Measurements from ENCODE around the gene ACSL3. TPM values are rescaled to one million over a fixed set of nuclear protein-coding genes. Genes with fewer than 3 reads are reported as not detected.

Gene ACSL3
- total and polyA plus RNA-seq, 10 donors, result 7.5 to 50.2 (median 41.8) TPM

DNA sequence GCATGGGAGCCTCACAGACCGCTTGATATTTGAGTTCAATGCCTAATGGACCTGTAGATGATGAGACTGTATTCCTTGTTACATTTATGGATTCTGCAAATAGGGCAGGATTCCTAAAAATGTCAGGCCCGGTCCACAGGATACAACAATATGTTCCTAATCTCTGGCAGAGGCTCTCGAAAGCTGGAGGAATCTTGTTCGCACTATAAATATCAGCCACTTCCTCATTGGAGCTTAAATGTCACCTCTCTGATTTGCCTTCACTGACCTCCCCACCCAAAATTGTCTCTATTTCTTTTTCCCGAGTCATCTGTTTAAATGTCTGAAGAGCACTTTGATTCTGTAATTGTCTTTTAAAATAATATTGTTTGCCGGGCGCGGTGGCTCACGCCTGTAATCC is 12.0 kb upstream of the ACSL3 start:
- H3K27ac ChIP-seq, result no peak overlapping the region
- no peak overlapping the region for H3K4me3 ChIP-seq
- H3K27me3 ChIP-seq (replicated peaks in 1 of 7), result no peaks in the 10 kb centered on the region
- H3K4me1 ChIP-seq, result peaks cover 0 to 8% (median 0%) of the 10 kb centered on the region in 6 donors
- DNase-seq, result no peak
- TF ChIP-seq, protein P1, sequence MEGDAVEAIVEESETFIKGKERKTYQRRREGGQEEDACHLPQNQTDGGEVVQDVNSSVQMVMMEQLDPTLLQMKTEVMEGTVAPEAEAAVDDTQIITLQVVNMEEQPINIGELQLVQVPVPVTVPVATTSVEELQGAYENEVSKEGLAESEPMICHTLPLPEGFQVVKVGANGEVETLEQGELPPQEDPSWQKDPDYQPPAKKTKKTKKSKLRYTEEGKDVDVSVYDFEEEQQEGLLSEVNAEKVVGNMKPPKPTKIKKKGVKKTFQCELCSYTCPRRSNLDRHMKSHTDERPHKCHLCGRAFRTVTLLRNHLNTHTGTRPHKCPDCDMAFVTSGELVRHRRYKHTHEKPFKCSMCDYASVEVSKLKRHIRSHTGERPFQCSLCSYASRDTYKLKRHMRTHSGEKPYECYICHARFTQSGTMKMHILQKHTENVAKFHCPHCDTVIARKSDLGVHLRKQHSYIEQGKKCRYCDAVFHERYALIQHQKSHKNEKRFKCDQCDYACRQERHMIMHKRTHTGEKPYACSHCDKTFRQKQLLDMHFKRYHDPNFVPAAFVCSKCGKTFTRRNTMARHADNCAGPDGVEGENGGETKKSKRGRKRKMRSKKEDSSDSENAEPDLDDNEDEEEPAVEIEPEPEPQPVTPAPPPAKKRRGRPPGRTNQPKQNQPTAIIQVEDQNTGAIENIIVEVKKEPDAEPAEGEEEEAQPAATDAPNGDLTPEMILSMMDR (IDR thresholded peaks at IDR 0.05 in 8 of 11, conservative IDR thresholded peaks at IDR 0.05 in 3 of 11), result no peak
- TF ChIP-seq POLR2AphosphoS5 (IDR thresholded peaks at IDR 0.05) (no peak), POLR2A (IDR thresholded peaks at IDR 0.05) (no peak)
- H3K9me3 ChIP-seq, result no peaks in the 10 kb centered on the region
- intact Hi-C loops (cut with DNase I; ENCODE audit: low total_unique reads), result no loop called here
- no peaks in the 10 kb centered on the region for H3K36me3 ChIP-seq
- 84 to 93% (median 89%) methylated on average over 9 of the region's 9 CpGs for WGBS, 5 donors

DNA sequence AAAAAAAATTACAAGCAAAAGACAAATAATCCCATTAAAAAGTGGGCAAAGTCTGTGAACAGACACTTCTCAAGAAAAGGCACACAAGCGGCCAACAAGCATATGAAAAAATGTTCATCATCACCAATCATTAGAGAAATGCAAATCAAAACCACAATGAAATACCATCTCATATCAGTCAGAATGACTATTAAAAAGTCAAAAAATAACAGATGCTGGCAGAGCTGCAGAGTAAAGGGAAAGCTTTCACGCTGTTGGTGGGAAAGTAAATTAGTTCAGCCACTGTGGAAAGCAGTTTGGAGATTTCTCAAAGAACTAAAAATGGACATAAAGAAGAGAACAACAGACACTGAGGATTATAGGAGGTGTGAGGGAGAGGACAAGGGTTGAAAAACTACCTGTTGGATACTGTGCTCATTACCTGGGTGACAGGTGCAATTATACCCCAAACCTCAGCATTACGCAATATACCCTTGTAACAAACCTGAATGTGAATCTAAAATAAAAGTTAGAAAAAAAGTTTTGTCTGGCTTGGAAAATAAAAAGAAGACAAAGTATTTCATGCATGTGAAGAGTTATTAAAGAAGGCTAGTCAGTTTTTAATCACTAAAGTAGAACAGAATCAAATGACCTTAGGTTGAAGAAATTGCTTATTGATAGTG is 8.7 kb upstream of the ACSL3 start:
- H3K4me1 ChIP-seq, result no peaks in the 10 kb centered on the region
- intact Hi-C loops (cut with DNase I; ENCODE audit: low total_unique reads), result no loop called here
- H3K27me3 ChIP-seq (replicated peaks in 1 of 7), result no peaks in the 10 kb centered on the region
- H3K9me3 ChIP-seq, result no peaks in the 10 kb centered on the region
- no peak for DNase-seq
- 83 to 93% (median 84%) methylated on average over 3 of the region's 3 CpGs for WGBS, 5 donors
- H3K36me3 ChIP-seq, result no peaks in the 10 kb centered on the region
- TF ChIP-seq POLR2A (IDR thresholded peaks at IDR 0.05), result no peak
- TF ChIP-seq POLR2AphosphoS5 (IDR thresholded peaks at IDR 0.05), result no peak
- TF ChIP-seq, protein P1 (IDR thresholded peaks at IDR 0.05 in 8 of 11, conservative IDR thresholded peaks at IDR 0.05 in 3 of 11), result no peak
- no peak overlapping the region for H3K4me3 ChIP-seq
- no peak overlapping the region for H3K27ac ChIP-seq

DNA sequence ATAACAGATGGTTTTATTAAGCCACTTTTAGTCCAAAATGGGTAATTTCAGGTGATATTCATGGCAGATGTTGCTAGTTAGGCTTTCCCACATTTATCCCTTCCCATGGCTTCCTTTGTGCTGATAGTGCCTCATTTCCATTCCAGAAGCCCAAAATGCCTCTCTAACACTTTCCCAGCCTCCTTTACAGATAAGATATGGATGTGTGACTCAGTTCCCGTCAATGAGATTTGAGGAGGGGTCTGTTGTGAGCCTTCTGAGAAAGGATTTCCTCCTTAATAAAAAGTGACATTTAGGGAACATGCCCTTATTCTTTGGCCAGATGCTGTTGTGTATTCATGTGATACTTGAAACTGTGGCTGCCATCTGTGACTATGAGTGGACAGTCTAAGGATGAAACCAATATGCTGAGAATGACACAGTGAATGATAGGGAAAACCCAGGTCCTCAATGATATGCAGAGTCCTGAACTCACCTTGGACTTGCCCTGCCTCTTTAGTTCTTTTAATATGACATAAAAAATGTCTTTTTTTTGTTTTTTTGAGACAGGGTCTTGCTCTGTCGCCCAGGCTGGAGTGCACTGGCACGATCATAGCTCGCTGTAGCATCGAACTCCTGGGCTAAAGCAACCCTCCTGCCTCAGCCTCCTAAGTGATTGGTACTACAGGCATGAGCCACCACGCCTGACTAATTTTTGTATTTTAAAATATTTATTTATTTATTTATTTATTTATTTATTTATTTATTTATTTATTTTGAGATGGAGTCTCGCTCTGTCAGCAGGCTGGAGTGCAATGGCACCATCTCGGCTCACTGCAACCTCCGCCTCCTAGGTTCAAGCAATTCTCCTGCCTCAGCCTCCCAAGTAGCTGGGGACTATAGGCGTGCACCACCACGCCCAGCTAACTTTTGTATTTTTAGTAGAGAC is 5.8 kb upstream of the ACSL3 start:
- intact Hi-C loops (cut with DNase I; ENCODE audit: low total_unique reads), result no loop called here
- DNase-seq, result no peak
- TF ChIP-seq POLR2A (IDR thresholded peaks at IDR 0.05), result no peak
- TF ChIP-seq, protein P1 (IDR thresholded peaks at IDR 0.05 in 8 of 11, conservative IDR thresholded peaks at IDR 0.05 in 3 of 11), result no peak
- no peak for TF ChIP-seq POLR2AphosphoS5 (IDR thresholded peaks at IDR 0.05)
- peaks cover 2 to 8% (median 6%) of the 10 kb centered on the region in 6 donors for H3K4me1 ChIP-seq
- H3K4me3 ChIP-seq, result no peak overlapping the region
- H3K36me3 ChIP-seq, result no peaks in the 10 kb centered on the region
- H3K27me3 ChIP-seq (replicated peaks in 1 of 7), result no peaks in the 10 kb centered on the region
- H3K27ac ChIP-seq, result no peak overlapping the region
- WGBS, 5 donors, result 91 to 98% (median 94%) methylated on average over 11 of the region's 11 CpGs
- no peaks in the 10 kb centered on the region for H3K9me3 ChIP-seq

All from spleen (tissue), 11 donors.